PC-9 (cell line): ENCODE results near the gene SH3PXD2B. TPM values are rescaled to one million over a fixed set of nuclear protein-coding genes. Genes with fewer than 3 reads are reported as not detected.
"Not testable (repeated sequence)": the region's sequence is repeated elsewhere in the genome, so short reads cannot be mapped to it uniquely, and the experiment has no call there.

ENCODE experiments used
- BruUV-seq: library from RNA; stranded (reverse); fragments of 400-500 nt; replicated peaks from 2 replicates; lab custom pipeline; 2021; lab: Mats Ljungman, UMichigan
- CTCF ChIA-PET: fragments of 300-600 bp; sonication (Branson Sonifier 250); formaldehyde crosslinking; loops from one replicate; lab custom pipeline; 2022; ENCODE audit warnings: antibody characterized with exemption; lab: Charles Lee
- POLR2A ChIA-PET: fragments of 300-600 bp; sonication (Branson Sonifier 250); formaldehyde crosslinking; loops from one replicate; lab custom pipeline; 2022; ENCODE audit warnings: antibody characterized with exemption; ENCODE audit not compliant: unreplicated experiment; lab: Charles Lee
- DNase-seq, 2 experiments: peaks; one replicate each; pipeline versions ENCODE4 v3.0.0 to v3.0.0-alpha.2; 2015 to 2022; ENCODE audit warnings: mixed read lengths in 1 of 2
- H2AFZ ChIP-seq: fragments of 200-600 bp; sonication (generic); 2 replicates; pipeline ENCODE4 v1.8.1; 2017; ENCODE audit warnings: antibody characterized with exemption
- H3F3A ChIP-seq: fragments of 200-600 bp; sonication (generic); 2 replicates; pipeline ENCODE4 v1.8.1; 2017; ENCODE audit warnings: antibody characterized with exemption, mild to moderate bottlenecking, low read depth; ENCODE audit not compliant: insufficient read depth
- H3K27ac ChIP-seq: fragments of 200-600 bp; sonication (generic); 2 replicates; pipeline ENCODE4 v1.6.1; 2016; ENCODE audit warnings: mixed run types
- H3K27me3 ChIP-seq: fragments of 200-600 bp; sonication (generic); 2 replicates; pipeline ENCODE4 v1.6.1; 2016; ENCODE audit warnings: low read depth, mixed run types; ENCODE audit not compliant: insufficient read depth
- H3K36me3 ChIP-seq: fragments of 200-600 bp; sonication (generic); 2 replicates; pipeline ENCODE4 v1.6.1; 2016; ENCODE audit warnings: low read depth, mixed run types
- H3K4me1 ChIP-seq: fragments of 200-600 bp; sonication (generic); replicated peaks from 2 replicates; pipeline ENCODE4 v1.6.1; 2016; ENCODE audit warnings: mixed run types; ENCODE audit not compliant: insufficient read depth
- H3K4me2 ChIP-seq: fragments of 200-600 bp; sonication (generic); 2 replicates; pipeline ENCODE4 v1.6.1; 2017; ENCODE audit warnings: mixed run types
- H3K4me3 ChIP-seq: fragments of 200-600 bp; sonication (generic); 2 replicates; pipeline ENCODE4 v1.6.1; 2016; ENCODE audit warnings: mixed run types
- H3K79me2 ChIP-seq: fragments of 200-600 bp; sonication (generic); 2 replicates; pipeline ENCODE4 v1.6.1; 2017; ENCODE audit warnings: low read depth, mixed run types
- H3K9me2 ChIP-seq: fragments of 200-600 bp; sonication (generic); 2 replicates; pipeline ENCODE4 v1.8.1; 2017; ENCODE audit warnings: mild to moderate bottlenecking; ENCODE audit not compliant: insufficient read depth
- H3K9me3 ChIP-seq: fragments of 200-600 bp; sonication (generic); 2 replicates; pipeline ENCODE4 v1.8.1; 2016; ENCODE audit warnings: low read depth; ENCODE audit not compliant: insufficient read depth
- H4K20me1 ChIP-seq: fragments of 200-600 bp; sonication (generic); 2 replicates; pipeline ENCODE4 v1.8.1; 2017; ENCODE audit not compliant: insufficient read depth
- CTCF ChIP-seq: fragments of 200-600 bp; sonication (generic); conservative IDR thresholded peaks from 2 replicates; pipeline ENCODE4 v1.6.1; 2017; ENCODE audit warnings: mixed run types, antibody characterized with exemption, mild to moderate bottlenecking, moderate library complexity
- EZH2 ChIP-seq: fragments of 200-600 bp; sonication (generic); IDR thresholded peaks from 2 replicates; pipeline ENCODE4 v1.8.0; 2017; ENCODE audit warnings: antibody characterized with exemption, low read depth
- intact Hi-C: fragments of 100-400 bp; cut with micrococcal nuclease; formaldehyde crosslinking; loops from one replicate; pipeline ENCODE4 v1.10.0; 2022; ENCODE audit not compliant: unreplicated experiment
- total RNA-seq: library from RNA; stranded (reverse); gene quantifications from 2 replicates; pipeline ENCODE4 v1.2.3, GENCODE V29; 2021

SH3PXD2B gene
- total RNA-seq, 1 experiment from 2014 or later, result 29.3 TPM

GRCh38 chr5:172353846-172354245 is 100.5 kb downstream of the SH3PXD2B start:
- Histone ChIP-seq H4K20me1 (no peaks in the 10 kb centered on the region), H3K36me3 (no peaks in the 10 kb centered on the region; the same call in 1 of the 2 replicates), H3K27ac (no peak overlapping the region), H3K9me2 (no peaks in the 10 kb centered on the region), H2AFZ (no peak overlapping the region), H3K4me1 (0 out of 2 replicates have a peak, but pooled peaks cover 5% of the 10 kb centered on the region), H3K9me3 (no peaks in the 10 kb centered on the region), H3K4me3 (no peak overlapping the region), H3K27me3 (no peaks in the 10 kb centered on the region), H3F3A (no peaks in the 10 kb centered on the region), H3K4me2 (no peak overlapping the region), H3K79me2 (no peaks in the 10 kb centered on the region)
- DNase-seq, result no peak
- no peak for TF ChIP-seq EZH2
- no peak for TF ChIP-seq CTCF
- no TSS peak for BruUV-seq
- CTCF ChIA-PET, result no interaction called here
- intact Hi-C loops, result no loop called here
- POLR2A ChIA-PET, result no interaction called here

GRCh38 chr5:172353271-172353812 is 101.0 kb downstream of the SH3PXD2B start:
- BruUV-seq, result no TSS peak

DNA sequence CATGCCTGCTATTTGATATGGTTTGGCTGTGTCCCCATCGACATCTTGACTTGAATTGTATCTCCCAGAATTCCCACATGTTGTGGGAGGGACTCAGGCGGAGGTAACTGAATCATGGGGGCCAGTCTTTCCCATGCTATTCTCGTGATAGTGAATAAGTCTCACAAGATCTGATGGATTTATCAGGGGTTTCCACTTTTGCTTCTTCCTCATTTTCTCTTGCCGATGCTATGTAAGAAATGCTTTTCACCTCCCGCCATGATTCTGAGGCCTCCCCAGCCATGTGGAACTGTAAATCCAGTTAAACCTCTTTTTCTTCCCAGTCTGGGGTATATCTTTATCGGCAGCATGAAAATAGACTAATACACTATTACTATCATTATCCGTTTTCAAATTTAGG is 101.8 kb downstream of the SH3PXD2B start:
- POLR2A ChIA-PET, H3K9me3 ChIP-seq, H3K27me3 ChIP-seq, DNase-seq, BruUV-seq, H3F3A ChIP-seq, CTCF ChIA-PET, H3K79me2 ChIP-seq, H2AFZ ChIP-seq, H3K4me3 ChIP-seq, H3K27ac ChIP-seq, H3K4me2 ChIP-seq, H4K20me1 ChIP-seq, H3K4me1 ChIP-seq, H3K36me3 ChIP-seq, H3K9me2 ChIP-seq, intact Hi-C loops: not testable (repeated sequence)

More at GRCh38 chr5:172353271-172353812, 101.0 kb downstream of the SH3PXD2B start:
- Histone ChIP-seq H3K79me2 (no peaks in the 10 kb centered on the region), H4K20me1 (no peaks in the 10 kb centered on the region), H2AFZ (no peak overlapping the region), H3K4me2 (no peak overlapping the region), H3K4me3 (no peak overlapping the region), H3K9me3 (no peaks in the 10 kb centered on the region), H3K27me3 (no peaks in the 10 kb centered on the region), H3K4me1 (0 out of 2 replicates have a peak, but pooled peaks cover 5% of the 10 kb centered on the region), H3K27ac (no peak overlapping the region), H3F3A (no peaks in the 10 kb centered on the region), H3K36me3 (no peaks in the 10 kb centered on the region; the same call in 1 of the 2 replicates), H3K9me2 (no peaks in the 10 kb centered on the region)
- POLR2A ChIA-PET, result interaction anchor here (0.6 kb wide), 1 partner anchor 36 kb away, joined by 5 read pairs; no protein-coding TSS in a partner anchor
- no peak for DNase-seq
- TF ChIP-seq CTCF (no peak), EZH2 (no peak)
- CTCF ChIA-PET, result no interaction called here
- intact Hi-C loops, result no loop called here
